ENCODE data around the gene LZIC. TPM values are rescaled to one million over a fixed set of nuclear protein-coding genes. Genes with fewer than 3 reads are reported as not detected.

Gene LZIC
- total and polyA plus RNA-seq, 2 of the 13 experiments (the other 11 are each of a cell fraction or from before 2014, with no cell fraction given): 25.2 to 71.8 TPM

DNA sequence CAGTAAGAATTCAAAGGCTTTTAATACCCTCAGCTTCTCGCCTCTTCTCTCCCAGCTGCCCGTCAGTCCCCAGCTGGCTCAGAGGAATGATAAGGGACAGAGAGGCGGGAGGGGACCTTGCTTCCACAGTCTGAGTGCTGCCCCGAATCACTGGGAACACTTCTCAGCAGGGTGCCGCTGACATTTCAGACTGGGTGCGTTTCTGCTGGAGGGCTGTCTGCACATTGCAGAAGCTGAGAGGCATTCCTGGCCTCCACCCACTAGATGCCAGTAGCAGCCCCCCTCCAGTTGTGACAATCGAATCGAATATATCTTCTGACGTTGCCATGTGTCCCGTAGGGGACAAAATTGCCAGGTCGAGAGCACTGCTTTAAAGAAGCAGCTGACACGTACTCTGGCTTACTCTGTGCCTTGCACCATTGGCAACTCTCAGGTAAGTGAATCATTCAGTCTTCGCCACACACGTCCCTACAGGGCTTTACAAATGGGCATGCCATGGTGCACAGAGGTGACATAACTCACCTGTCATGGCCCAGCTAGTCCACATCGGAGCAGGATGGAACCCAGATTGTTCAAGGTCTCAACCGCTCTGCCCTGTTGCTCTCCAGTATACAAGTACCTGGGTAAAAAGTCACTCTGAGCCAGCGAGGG lies 57.0 kb downstream of the LZIC start:
- POLR2A ChIA-PET: no interaction called here
- H2AFZ ChIP-seq (ENCODE audit: low read length): no peak overlapping the region
- 96% methylated on average over 17 of the region's 17 CpGs for WGBS (ENCODE audit: low lambda C conversion rate)
- H3K4me3 ChIP-seq (replicated peaks in 1 of 3; ENCODE audit: insufficient read depth in 1 of 3, low read depth in 2 of 3, low read length in 3 of 3): no peak overlapping the region
- CTCF ChIA-PET (ENCODE audit: low intra/inter-chr PET ratio, low total read pairs): no interaction called here
- H3K36me3 ChIP-seq (replicated peaks in 1 of 2; ENCODE audit: control insufficient read depth in 1 of 2, insufficient read depth in 2 of 2, low read length in 2 of 2): peaks cover 22 to 57% of the 10 kb centered on the region in 2 experiments; a peak in 4 of 5 replicates
- ATAC-seq: no peak
- DNase-seq (ENCODE audit: low spot score): no peak
- H3K4me2 ChIP-seq (ENCODE audit: low read depth, low read length): no peak overlapping the region
- H3K9ac ChIP-seq (ENCODE audit: insufficient read depth, low read depth, low read length): no peak overlapping the region
- H3K27ac ChIP-seq (ENCODE audit: extremely low read length, insufficient read depth, low read length): no peak overlapping the region
- no peaks in the 10 kb centered on the region for H4K20me1 ChIP-seq (ENCODE audit: insufficient read depth, low read length)
- FAIRE-seq: no peak
- no peaks in the 10 kb centered on the region for H3K9me3 ChIP-seq (ENCODE audit: low read length)
- no peaks in the 10 kb centered on the region for H3K27me3 ChIP-seq (ENCODE audit: control insufficient read depth in 1 of 2, insufficient read depth in 2 of 2, low read length in 2 of 2)
- BruUV-seq (replicated peaks): no TSS peak
- peaks cover 12% of the 10 kb centered on the region for H3K4me1 ChIP-seq (ENCODE audit: insufficient read depth, low read length)
- intact Hi-C loops (cut with micrococcal nuclease; ENCODE audit: unreplicated experiment): no loop called here
- in situ Hi-C loops (cut with HindIII; ENCODE audit: extremely low pct_ligation_motif_present, low pct_unique_long_range_greater_than_20kb): no loop called here
- peaks cover 3% of the 10 kb centered on the region for H3K79me2 ChIP-seq (ENCODE audit: insufficient read depth, low read length)
- TF ChIP-seq DPF2 (CRISPR knock-in tag; IDR thresholded peaks at IDR 0.05; ENCODE audit: borderline replicate concordance, low read depth) (no peak), ZNF589 (CRISPR knock-in tag; conservative IDR thresholded peaks at IDR 0.05) (no peak), SMC3 (IDR thresholded peaks at IDR 0.05; ENCODE audit: low read length) (no peak), SATB2 (CRISPR knock-in tag; IDR thresholded peaks at IDR 0.05) (no peak), ARHGAP35 (CRISPR knock-in tag; IDR thresholded peaks at IDR 0.05; ENCODE audit: borderline replicate concordance) (no peak), SPEN (CRISPR knock-in tag; IDR thresholded peaks at IDR 0.05; ENCODE audit: low read depth) (no peak), ZBTB3 (CRISPR knock-in tag; IDR thresholded peaks at IDR 0.05; ENCODE audit: borderline replicate concordance, low read depth) (no peak), SCMH1 (CRISPR knock-in tag; IDR thresholded peaks at IDR 0.05; ENCODE audit: borderline replicate concordance) (no peak), ELF3 (CRISPR knock-in tag; IDR thresholded peaks at IDR 0.05) (no peak), EP300 (IDR thresholded peaks at IDR 0.05; ENCODE audit: low read depth in 2 of 2, low read length in 2 of 2) (no peak), EP300 (CRISPR knock-in tag; IDR thresholded peaks at IDR 0.05; ENCODE audit: borderline replicate concordance) (no peak), ZNF276 (CRISPR knock-in tag; IDR thresholded peaks at IDR 0.05; ENCODE audit: low read depth) (no peak)
- TF ChIP-seq, protein P1, sequence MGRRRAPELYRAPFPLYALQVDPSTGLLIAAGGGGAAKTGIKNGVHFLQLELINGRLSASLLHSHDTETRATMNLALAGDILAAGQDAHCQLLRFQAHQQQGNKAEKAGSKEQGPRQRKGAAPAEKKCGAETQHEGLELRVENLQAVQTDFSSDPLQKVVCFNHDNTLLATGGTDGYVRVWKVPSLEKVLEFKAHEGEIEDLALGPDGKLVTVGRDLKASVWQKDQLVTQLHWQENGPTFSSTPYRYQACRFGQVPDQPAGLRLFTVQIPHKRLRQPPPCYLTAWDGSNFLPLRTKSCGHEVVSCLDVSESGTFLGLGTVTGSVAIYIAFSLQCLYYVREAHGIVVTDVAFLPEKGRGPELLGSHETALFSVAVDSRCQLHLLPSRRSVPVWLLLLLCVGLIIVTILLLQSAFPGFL (CRISPR knock-in tag; IDR thresholded peaks at IDR 0.05): no peak
- TF ChIP-seq, protein P2, sequence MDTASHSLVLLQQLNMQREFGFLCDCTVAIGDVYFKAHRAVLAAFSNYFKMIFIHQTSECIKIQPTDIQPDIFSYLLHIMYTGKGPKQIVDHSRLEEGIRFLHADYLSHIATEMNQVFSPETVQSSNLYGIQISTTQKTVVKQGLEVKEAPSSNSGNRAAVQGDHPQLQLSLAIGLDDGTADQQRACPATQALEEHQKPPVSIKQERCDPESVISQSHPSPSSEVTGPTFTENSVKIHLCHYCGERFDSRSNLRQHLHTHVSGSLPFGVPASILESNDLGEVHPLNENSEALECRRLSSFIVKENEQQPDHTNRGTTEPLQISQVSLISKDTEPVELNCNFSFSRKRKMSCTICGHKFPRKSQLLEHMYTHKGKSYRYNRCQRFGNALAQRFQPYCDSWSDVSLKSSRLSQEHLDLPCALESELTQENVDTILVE (CRISPR knock-in tag; IDR thresholded peaks at IDR 0.05): no peak
- TF ChIP-seq, protein P3, sequence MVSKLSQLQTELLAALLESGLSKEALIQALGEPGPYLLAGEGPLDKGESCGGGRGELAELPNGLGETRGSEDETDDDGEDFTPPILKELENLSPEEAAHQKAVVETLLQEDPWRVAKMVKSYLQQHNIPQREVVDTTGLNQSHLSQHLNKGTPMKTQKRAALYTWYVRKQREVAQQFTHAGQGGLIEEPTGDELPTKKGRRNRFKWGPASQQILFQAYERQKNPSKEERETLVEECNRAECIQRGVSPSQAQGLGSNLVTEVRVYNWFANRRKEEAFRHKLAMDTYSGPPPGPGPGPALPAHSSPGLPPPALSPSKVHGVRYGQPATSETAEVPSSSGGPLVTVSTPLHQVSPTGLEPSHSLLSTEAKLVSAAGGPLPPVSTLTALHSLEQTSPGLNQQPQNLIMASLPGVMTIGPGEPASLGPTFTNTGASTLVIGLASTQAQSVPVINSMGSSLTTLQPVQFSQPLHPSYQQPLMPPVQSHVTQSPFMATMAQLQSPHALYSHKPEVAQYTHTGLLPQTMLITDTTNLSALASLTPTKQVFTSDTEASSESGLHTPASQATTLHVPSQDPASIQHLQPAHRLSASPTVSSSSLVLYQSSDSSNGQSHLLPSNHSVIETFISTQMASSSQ (IDR thresholded peaks at IDR 0.05; ENCODE audit: low read depth): no peak
- TF ChIP-seq, protein P3 (CRISPR knock-in tag; IDR thresholded peaks at IDR 0.05; ENCODE audit: borderline replicate concordance): no peak
